ENCODE results near the gene RING1.

RING1 gene

GRCh38 chr6:33211136-33211535 lies 2.8 kb downstream of the RING1 start:
- Histone ChIP-seq H3K4me3 (replicated peaks; ENCODE audit: insufficient read depth, low read length) (no peak overlapping the region), H3K27me3 (ENCODE audit: insufficient read depth, poor library complexity, severe bottlenecking) (peaks cover 3% of the 10 kb centered on the region), H3K27ac (replicated peaks) (no peak overlapping the region)
- DNase-seq (ENCODE audit: low read depth in 1 of 2, low spot score in 1 of 2) = no peak
- no peak for TF ChIP-seq REST (IDR thresholded peaks at IDR 0.05; ENCODE audit: insufficient replicate concordance, low read depth)
- no peak for TF ChIP-seq GABPA (IDR thresholded peaks at IDR 0.05; ENCODE audit: low read depth)
- no peak for TF ChIP-seq SPI1 (IDR thresholded peaks at IDR 0.05; ENCODE audit: borderline replicate concordance, low read depth)
- TF ChIP-seq CTCF (IDR thresholded peaks at IDR 0.05; ENCODE audit: insufficient read depth, low read length) = no peak
- no peak for TF ChIP-seq POLR2AphosphoS5 (IDR thresholded peaks at IDR 0.05; ENCODE audit: low read depth)

- H3K27ac ChIP-seq (replicated peaks) = no peak overlapping the region
- TF ChIP-seq GABPA (IDR thresholded peaks at IDR 0.05; ENCODE audit: low read depth) = no peak
- no peak for TF ChIP-seq POLR2AphosphoS5 (IDR thresholded peaks at IDR 0.05; ENCODE audit: low read depth)
- TF ChIP-seq SPI1 (IDR thresholded peaks at IDR 0.05; ENCODE audit: borderline replicate concordance, low read depth) = no peak
- no peak for TF ChIP-seq REST (IDR thresholded peaks at IDR 0.05; ENCODE audit: insufficient replicate concordance, low read depth)
- no peak for TF ChIP-seq CTCF (IDR thresholded peaks at IDR 0.05; ENCODE audit: insufficient read depth, low read length)
- H3K27me3 ChIP-seq (ENCODE audit: insufficient read depth, poor library complexity, severe bottlenecking) = peaks cover 3% of the 10 kb centered on the region
- DNase-seq (ENCODE audit: low read depth in 1 of 2, low spot score in 1 of 2) = no peak
- no peak overlapping the region for H3K4me3 ChIP-seq (replicated peaks; ENCODE audit: insufficient read depth, low read length)
These were observed 3.5 kb downstream of the RING1 start for GRCh38 chr6:33211666-33212422.

GRCh38 chr6:33212857-33213165 lies 4.5 kb downstream of the RING1 start:
- Histone ChIP-seq H3K27ac (replicated peaks) (no peak overlapping the region), H3K4me3 (replicated peaks; ENCODE audit: insufficient read depth, low read length) (peak overlapping the region; percentile 32), H3K27me3 (ENCODE audit: insufficient read depth, poor library complexity, severe bottlenecking) (peaks cover 3% of the 10 kb centered on the region)
- TF ChIP-seq CTCF (IDR thresholded peaks at IDR 0.05; ENCODE audit: insufficient read depth, low read length) = no peak
- DNase-seq (ENCODE audit: low read depth in 1 of 2, low spot score in 1 of 2) = no peak

Measured in HL-60 (cell line).